Kidney glomerular epithelial cell (primary cell): Measurements from ENCODE around the gene NAA80.
"Not testable (repeated sequence)": the region's sequence is repeated elsewhere in the genome, so short reads cannot be mapped to it uniquely, and the experiment has no call there.

Experiments used
- DNase-seq: peaks from one replicate; lab custom pipeline; 2025; lab: John Stamatoyannopoulos, UW

Gene NAA80

DNA sequence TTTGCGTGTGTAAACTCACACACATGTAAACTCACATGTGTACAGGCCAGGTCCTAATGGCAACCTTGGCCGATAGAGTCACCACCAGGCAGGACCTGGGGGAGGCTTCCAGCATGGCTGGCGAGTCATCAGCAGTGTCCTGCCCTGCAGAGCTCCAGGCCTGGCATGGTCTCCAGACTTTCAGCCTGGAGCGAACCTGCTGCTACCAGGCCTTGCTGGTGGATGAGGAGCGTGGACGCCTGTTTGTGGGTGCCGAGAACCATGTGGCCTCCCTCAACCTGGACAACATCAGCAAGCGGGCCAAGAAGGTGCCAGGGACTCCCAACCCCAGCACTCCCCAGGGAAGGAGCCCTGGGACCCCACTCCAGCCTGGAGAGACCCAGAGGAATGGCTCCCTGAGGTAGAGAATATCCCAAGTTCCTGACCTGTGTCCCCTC, 29.2 kb downstream of the NAA80 start:
- DNase-seq = peak; percentile 54

DNA sequence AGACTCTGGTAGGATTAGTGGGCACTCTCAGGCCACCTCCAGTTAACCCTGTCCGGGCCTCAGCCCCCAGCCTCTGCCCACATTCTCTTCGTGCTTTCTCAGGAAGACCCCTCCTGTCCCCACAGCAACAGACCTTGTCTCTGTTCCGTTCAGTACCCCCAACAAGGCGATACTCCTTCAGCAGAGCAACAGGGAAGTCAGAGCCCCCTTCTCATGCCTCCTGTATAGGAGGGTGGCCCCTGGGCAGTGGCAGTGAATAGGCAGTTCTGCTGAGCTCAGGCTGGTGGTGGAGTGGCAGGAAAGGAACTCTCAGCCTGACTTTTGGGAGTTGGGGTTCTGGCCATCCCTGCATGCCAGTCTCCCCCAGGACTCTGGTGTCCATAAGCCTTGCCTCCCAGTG, 29.7 kb downstream of the NAA80 start:
- DNase-seq = no peak

DNA sequence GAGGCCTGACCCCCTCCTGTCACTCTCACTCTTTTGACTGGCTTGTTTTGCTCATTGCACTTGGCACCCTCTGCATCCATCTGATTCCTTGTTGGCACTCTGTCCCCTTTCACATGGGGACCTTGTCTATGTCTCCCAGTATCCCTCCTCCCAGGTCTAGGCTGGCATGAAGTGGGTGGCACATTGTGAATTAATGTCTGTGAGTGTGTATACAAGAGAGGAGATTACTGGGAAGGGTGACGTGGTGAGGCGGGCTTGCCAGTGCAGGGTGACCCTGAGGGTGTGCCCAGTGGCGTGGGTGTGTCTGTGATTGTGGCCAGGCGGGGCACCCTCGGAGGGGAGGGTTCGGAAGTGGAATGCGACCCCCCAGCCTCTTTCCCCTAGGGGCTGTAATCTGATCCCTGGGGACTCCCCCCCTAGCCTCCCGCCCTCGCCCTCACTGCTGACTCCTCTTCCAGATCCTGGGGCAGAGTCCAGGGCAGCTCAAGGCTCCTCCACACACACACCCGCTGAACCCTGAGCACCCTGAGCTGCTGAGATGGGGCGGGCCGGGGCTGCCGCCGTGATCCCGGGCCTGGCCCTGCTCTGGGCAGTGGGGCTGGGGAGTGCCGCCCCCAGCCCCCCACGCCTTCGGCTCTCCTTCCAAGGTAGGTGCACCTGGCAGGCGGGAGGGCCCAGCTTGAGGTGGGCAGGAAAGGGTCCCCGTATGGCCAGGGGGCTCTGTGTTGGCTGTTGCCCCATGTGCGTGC, 30.3 kb downstream of the NAA80 start, which contains the start of gene SEMA3B:
SEMA3B (plus strand) TSS at position 445 of the 749 bp plus-strand sequence; CDS start at position 539, 94 bp downstream.
- DNase-seq = peak; percentile 72

DNA sequence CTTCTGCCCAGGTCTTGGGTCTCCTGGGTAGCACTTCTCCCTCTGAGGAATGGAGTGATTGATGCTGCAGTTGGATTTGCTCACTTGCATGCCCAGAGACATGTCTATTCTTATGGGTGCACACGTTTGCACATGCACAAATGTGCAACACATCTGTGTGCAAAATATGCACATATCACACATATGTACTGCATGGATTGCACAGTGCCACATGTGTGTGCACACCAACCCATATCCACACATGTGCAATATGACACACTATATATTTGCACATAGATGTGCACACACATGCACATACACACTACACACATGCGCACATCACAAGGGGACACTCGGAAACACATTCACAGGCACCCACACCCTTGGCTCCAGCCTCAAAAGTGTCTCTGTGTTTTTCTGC, 30.9 kb downstream of the NAA80 start:
- DNase-seq = no peak

DNA sequence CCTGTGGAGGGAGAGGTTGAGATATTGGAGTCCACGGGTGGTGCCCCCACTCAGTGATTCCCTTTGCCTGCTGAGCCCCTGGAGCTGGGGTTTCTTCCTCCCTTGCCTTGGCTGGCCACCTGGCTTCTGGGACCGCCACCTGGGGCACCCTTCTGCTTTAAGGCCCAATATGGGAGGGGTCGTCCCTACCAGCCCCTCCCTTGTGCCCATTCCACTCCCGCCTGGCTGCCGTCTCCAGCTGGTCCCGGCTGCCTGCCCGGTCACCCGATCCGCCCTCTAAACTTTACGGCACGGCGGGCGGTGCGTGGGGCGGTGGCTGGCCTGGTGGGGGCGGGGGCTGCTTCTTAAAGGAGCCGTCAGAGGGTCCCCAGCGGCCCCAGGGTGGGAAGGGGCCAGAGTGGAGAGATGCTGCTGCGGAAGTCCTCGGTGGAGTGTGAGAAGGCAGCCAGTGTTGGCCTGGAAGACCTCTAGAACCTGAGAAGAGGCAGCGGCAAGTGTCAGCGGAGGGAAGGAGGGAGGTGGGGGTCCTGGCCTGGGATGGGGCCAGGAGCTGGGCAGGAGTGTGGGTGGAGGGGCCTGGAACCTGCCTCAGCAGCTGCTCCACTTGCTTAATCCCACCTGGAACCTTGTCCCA, 31.8 kb downstream of the NAA80 start:
- no peak for DNase-seq

DNA sequence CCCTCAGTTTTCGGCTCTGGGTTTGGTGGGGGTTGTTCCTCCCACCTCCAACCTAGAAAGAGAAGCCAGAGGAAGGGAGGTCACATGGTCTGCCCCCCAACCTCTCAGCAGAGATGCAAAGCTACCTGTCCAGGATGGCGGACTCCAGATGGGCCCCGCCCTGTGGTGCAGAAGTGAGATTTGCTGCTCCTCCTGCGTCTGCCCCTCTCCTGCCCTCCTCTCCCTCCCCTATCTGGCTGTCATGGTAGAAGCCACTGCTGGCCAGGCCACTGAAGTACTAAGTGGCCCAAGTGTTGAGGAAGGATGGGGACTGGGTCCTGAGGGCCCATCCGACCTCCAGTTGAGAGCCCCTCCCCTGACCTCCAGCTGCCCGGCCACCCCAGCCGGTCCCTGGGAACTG, 32.4 kb downstream of the NAA80 start:
- DNase-seq = no peak

DNA sequence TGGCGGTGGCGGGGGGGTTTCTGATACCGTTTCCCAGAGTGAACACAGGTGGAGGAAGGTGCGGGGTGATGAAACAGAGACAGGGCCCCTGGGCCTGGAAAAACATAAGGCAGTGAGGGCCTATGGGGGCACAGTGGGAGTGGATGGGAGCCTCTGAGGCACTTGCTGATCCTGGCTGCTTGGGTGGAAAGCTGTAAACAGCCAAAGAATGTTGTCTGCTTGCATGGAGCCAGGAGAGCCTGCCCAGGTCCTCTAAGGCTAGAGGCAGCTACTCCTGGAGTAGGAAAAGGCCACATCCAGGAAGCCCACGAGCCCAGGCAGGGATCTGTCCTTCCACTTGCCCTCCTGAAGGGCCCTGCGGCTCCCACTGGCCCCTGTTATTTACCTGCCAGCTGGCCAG, 33.2 kb downstream of the NAA80 start:
- DNase-seq = no peak

DNA sequence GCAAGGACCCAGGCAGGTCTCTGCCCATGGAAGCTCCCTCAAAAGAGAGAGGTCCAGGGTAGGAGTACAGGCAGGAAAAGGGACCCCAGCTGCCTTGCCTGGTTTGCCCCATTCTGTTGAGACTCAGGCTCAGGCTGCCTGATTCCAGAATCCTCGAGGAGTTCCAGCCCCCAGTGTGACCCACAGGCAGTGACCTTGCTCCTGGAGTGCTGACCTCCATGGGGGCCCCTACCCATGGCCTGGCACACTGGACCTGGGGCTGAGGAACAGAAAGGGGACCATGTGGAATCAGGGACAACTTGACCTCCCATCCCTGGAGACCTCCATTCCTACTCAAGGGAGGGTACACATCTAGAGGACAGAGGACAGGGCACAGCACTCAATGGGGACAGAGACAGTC, 33.6 kb downstream of the NAA80 start:
- DNase-seq = no peak

DNA sequence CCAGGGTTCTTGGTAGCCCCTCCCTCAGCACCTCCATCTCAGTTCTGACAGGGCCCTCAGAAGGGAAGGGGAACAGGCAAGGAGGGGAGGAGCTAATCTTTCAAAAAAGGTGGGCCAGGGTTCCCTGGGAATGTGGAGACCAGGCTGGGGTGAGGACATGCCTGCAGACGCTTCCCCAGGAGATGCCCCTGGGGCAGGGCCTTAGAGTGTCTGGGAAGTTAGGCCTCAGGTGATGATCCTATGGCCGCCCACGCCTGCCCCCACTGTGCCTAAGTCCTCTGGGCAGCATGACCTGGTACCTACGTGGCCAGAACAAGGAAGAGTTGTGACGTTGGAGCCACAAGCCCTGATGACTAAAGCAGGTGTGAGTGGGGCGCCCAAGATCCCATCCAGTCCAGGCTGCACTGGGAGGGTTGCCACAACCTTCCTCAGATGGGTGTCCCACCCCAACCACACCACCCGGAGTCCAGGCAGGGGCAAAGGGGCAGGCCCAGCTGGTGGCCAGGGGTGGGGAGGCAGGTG, 34.2 kb downstream of the NAA80 start:
- no peak for DNase-seq

DNA sequence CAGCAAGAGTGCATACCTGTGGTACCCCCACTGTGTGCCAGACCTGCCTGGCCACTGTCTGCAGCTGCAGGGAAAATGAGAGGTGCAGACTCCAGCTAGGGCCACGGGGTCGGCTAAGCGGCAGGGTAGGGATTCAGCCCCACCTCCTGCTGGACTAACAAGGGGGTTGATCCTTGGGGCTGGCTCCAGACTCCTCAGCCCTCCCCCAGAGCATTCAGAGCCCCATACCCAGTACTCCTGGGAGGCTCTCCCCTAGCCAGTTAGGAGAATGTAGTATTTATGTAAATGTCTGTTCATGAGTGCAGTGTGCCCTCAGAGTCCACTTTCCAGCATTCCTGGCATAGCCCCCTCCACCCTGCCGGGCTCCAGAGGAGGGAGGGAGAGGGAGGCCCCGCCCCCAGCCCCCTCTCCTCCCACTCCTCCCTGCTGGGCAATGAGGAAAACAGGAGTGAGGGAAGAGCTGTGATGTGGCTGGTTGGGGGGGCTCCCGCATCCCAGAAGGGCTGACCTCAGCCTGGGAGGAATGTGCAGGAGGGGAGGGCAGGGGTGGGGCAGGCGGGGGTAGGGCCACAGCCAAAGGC, 34.7 kb downstream of the NAA80 start:
- peak; percentile 93 for DNase-seq

DNA sequence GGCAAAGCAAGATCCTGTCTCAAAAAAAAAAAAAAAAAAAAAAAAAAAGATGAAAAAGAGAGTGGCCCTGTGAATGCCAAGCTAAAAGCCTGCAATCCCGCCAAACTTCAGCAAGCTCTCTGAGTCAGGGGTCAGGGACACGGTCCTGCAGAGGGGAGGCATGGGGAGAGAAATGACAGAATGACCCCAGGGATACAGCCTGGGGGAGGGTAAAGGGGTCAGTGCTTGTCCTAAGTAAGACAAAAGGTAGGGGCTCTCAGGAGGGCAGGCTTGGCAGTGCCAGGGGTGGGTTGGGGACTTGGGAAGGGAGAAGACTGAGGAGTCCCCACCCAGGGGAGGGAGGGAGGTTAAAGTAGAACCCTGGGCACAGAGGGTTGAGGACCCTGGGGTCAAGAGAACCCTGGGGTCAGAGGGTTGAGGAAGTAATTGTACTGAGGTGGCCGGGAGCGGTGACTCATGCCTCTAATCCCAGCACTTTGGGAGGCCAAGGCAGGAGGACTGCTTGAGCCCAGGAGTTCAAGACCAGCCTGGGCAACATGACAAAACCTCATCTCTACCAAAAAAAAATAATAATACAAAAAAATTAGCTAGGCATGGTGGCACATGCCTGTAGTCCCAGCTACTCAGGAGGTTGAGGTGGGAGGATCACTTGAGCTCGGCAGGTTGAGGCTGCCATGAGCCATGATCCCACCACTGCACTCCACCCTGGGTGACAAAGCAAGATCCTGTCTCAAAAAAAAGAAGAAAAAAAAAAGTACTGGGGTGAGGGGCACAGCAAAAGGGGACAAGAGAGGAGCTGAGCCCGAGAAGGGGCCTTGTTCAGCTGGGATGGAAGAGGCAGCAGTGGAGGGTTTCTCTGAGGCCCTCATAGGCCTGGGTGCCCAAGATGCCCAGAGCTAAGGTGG, 35.5 kb downstream of the NAA80 start:
- DNase-seq = no peak

DNA sequence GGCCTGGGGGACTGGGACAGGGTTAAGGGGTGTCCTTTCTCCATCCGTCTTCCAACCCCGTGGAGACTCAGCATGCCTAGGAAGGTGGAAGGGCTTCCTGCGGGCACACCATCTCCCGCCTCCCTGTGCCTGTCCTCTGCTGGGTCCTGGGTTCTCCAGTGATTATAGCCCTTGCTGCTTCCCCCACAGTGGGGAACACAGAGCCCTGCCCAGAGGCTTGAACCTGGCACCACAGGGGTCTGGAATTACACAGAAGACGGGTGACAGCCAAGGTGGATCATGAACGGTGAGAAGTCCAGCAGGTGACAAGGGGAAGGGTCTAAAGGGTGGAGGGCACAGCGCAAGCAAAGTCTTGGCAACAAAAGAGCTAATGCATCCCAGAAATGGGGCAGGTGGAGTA, 36.4 kb downstream of the NAA80 start:
- no peak for DNase-seq

DNA sequence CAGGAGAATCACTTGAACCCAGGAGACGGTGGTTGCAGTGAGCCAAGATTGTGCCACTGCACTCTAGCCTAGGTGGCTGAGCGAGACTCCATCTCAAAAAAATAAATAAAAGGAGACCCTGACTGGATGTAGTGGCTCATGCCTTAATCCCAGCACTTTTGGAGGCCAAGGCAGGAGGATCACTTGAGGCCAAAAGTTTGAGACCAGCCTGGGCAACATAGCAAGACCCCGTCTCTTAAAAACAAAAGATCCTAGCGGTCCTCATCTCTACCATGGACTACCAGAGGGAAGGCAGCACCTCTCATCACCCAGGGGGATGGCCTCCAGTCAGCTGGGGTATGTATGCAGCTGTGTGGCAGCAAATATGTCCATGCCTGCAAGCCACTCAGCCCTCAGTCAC, 37.0 kb downstream of the NAA80 start:
- DNase-seq = not testable (repeated sequence)

DNA sequence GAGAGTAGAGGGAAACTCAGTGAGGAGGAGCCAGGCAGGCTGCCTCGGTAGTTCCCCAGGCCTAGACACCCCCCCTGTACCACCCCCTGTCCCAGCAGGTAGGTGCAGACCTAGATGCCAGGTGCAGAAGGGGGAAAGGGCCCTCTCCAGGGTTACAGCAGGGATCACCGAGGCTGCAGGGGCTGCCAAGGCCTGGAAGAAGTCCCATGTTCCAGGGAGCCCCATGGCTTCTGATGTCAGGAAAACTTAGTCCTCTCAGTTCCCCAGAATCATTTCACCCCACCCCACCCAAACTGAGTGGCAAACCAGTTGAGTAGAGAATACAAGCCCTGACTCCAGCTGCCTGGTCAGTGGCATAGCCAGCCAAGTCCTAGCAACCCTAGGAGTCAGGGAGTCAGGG, 37.7 kb downstream of the NAA80 start:
- no peak for DNase-seq

DNA sequence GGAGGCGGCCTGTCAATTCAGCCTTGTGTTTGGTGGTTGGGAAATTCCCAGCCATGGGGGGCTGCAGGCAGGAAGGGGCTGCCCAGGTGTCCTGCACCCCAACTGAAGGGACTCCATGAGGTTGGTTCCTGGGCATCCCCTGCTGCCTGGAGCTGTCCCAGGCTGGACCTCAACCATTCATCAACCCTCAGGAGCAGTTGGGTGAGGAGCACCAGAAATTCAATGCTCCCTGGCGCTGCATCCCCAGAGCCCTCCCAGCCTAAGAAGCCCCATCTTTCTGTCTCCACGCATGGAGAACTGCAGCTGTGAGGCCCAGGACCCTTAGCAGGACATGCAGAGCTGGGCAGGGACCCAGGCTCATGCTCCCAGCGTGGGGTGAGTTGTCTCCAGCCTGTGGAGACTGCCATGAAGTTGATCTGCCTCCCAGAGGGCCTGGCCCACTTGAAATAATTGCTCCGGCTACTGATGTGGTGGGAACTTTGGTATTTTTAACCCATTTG, 38.2 kb downstream of the NAA80 start:
- DNase-seq = no peak

DNA sequence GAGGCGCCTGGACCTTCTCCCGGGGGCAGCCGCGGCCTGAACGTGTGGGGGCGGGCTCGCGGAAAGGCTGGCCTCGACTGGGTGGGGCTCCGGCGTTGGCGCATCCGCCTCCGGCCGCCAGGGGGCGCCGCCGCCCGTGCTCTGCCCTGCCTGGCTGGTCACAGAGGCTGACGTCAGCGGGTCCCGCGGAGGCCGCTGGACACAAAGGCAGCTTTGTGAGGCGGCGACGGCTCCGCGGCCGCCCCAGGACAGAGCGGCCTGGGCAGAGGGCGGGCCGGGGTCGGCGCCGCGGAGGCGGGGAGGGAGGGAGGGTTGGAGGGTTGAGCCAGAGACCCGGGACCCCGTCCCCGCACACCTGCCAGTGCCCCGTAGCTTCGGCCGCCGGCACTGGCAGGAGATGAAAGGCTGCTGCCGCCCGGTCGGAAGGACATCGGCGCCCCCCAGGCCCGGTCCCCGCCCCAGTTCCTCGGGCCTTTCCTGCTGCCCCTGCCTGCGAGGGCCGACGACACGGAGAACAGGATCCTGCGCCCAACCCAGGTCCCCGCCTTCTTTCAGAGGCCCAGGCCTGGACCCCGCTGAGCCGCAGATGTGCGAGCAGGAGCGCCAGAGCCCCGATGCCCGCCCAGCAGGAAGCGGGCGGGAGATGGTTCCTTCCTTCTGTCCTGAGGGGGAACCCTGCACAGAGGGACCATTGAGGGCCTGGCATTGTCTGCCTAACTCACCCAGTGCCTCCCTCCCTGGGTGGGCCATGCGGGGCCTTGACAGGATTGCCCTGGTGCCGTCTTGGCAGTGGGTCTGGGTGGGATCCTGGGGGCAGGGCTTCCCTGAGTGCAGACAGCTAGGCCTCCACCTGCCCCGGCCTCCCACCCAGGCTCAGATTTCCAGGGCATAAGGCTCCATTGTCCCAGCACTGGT, 38.9 kb downstream of the NAA80 start:
- DNase-seq = peak; percentile 70

DNA sequence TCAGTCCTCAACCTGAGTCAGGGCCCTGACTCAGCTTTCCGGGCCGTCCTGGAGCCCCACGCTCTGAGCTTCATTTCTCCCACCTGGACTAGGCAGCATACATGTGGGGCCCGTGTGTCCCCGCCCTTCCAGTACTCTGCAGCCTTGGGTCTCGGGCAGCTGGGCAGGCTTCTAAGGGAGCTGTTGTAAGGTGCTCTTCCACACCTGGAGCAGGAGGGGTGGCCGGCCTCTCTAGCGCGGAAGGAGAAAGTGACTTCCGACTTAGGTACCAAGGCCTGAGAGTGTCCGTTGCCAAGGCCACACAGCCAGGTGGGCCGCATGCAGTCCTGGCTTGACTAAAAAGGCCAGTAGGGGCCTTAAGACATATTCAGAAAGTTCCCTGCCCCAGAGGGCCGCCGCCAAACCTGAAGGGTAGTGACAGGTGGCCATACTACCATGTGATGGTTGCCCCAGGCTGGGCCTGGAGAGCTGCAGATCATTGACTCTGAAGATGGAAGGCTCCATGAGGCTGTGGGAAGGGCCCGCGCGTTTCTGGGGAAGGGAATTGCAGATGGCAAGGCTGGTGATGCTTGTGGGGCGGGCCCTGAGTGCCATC, 39.7 kb downstream of the NAA80 start:
- no peak for DNase-seq

DNA sequence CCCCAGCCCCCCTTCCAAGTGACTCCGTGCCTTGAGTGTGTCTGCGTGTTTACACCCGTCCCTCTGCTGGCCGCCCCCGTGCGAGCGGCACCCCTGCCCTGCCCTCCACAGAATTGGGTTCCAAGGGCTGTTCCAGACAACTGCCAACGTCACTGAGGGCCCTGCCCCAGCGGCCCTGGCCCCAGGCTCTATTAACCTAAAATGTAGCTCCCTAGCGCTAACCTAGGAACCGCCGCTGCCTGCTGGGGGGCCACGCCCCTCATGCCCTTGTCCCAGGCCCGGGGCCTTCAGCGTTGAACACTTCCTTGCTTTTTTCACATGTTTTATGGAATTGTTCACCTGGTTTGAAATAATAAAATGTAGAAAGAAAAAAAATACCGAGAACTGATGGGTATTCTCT, 40.2 kb downstream of the NAA80 start:
- DNase-seq = no peak

DNA sequence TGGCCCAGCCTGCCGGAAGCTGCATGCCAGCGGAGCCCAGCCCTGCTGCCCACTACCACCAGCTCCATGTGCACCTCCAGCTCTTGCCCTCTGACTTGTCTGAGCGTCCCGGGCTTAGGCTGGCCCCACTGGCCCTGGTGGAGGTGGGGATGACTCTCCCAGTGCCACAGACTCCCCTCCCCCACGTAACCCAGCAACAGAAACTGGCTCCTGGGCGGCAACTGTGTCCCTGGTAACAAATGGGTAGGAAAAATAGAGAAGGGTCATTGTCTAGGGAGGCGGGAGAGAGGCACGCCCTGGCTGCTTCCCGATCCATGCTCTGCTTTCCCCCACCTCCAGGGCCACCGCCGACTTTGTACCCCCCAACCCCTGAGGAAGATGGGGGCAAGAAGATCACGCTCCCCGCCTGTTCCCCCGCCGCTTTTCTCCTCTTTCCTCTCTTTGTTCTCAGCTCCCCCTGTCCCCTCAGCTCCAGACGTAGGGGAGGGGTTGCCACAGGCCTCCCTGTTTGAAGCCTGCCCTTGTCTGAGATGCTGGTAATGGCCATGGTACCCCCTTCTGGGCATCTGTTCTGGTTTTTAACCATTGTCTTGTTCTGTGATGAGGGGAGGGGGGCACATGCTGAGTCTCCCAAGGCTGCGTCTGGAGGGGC, 41.0 kb downstream of the NAA80 start:
- DNase-seq = no peak
